ENCODE measurements around the gene RTRAF. TPM values are rescaled to one million over a fixed set of nuclear protein-coding genes. Genes with fewer than 3 reads are reported as not detected.

Gene RTRAF
- total RNA-seq, 4 donors from 2014 or later, result 72.2 to 109 (median 84.7) TPM

DNA sequence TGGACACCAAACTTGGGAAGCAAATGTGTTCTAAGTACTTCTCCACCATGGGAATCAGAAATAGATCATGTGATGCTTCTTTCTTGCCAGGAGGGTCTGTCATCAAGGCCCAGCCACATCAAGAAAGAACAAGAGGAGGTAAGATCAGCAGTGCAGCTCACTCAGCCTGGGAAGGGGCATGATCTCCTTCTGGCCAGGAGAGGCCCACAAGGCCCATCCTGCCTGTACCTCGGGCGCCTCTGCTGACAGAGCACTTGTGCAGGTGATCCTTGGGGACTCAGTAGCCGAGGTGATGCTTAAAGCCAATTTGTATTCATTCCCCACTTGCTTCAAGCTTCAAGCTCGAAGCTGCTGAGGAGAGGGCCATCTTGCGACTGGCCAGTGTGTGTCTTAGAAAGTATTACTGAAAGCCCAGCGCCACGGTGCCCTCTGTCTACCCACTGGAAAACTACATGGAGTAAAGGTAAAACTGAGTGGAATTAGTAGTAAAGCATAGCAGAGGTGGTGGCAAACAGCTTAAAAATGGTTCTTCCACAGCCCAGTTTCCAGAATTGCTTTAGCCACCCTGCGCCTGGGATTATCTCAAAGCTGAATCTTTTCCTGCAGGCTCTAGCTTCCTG lies 26.2 kb downstream of the RTRAF start:
- Histone ChIP-seq H3K36me3 (peaks cover 0 to 86% of the 10 kb centered on the region in 2 donors), H3K9me3 (no peaks in the 10 kb centered on the region), H3K4me1 (peaks cover 0 to 51% (median 7%) of the 10 kb centered on the region in 3 donors), H3K27me3 (no peaks in the 10 kb centered on the region), H3K4me3 (no peak overlapping the region), H3K27ac (peak overlapping the region in 1 of 4 donors; percentile 0)
- TF ChIP-seq, protein P1, sequence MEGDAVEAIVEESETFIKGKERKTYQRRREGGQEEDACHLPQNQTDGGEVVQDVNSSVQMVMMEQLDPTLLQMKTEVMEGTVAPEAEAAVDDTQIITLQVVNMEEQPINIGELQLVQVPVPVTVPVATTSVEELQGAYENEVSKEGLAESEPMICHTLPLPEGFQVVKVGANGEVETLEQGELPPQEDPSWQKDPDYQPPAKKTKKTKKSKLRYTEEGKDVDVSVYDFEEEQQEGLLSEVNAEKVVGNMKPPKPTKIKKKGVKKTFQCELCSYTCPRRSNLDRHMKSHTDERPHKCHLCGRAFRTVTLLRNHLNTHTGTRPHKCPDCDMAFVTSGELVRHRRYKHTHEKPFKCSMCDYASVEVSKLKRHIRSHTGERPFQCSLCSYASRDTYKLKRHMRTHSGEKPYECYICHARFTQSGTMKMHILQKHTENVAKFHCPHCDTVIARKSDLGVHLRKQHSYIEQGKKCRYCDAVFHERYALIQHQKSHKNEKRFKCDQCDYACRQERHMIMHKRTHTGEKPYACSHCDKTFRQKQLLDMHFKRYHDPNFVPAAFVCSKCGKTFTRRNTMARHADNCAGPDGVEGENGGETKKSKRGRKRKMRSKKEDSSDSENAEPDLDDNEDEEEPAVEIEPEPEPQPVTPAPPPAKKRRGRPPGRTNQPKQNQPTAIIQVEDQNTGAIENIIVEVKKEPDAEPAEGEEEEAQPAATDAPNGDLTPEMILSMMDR (IDR thresholded peaks at IDR 0.05), result peak; percentile 10 to 54 (median 24)
- TF ChIP-seq EP300 (IDR thresholded peaks at IDR 0.05), result no peak
- no peak for ATAC-seq
- 67 to 80% methylated on average over 1 to 4 of the region's 8 CpGs for WGBS, 2 donors (ENCODE audit: low coverage in 1 of 2)

DNA sequence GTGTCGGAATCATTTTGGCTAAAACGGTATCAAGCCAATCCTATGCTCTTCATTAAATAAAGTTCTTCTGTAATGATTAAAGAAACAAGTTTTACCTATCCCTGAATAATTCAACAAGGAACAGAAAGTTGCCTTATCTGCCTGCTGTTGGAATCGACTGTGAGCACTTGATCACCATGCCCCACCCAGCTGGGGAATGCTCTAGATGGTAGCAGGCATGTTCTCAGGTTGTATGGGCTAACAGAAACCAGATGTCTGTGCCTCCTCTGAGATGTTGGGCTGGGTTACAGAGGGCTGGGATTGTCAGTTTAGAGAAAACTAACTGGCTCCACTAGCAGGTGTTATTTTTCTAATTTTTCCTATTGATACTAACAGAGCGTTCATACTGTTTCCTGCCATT lies 28.9 kb downstream of the RTRAF start:
- ATAC-seq, result no peak
- WGBS, 2 donors (ENCODE audit: low coverage in 1 of 2), result 73 to 91% methylated on average over 4 of the region's 4 CpGs
- Histone ChIP-seq H3K4me3 (no peak overlapping the region), H3K9me3 (no peaks in the 10 kb centered on the region), H3K27ac (no peak overlapping the region), H3K4me1 (peaks cover 0 to 60% (median 0%) of the 10 kb centered on the region in 3 donors), H3K27me3 (no peaks in the 10 kb centered on the region), H3K36me3 (peaks cover 0 to 69% of the 10 kb centered on the region in 2 donors)
- TF ChIP-seq EP300 (IDR thresholded peaks at IDR 0.05), result no peak
- TF ChIP-seq POLR2A (IDR thresholded peaks at IDR 0.05), result no peak
- TF ChIP-seq, protein P1 (IDR thresholded peaks at IDR 0.05), result no peak
- no peak for TF ChIP-seq POLR2AphosphoS5 (IDR thresholded peaks at IDR 0.05)

GRCh38 chr14:52018970-52019369 lies 29.6 kb downstream of the RTRAF start:
- ATAC-seq, result no peak
- WGBS, 2 donors (ENCODE audit: low coverage in 1 of 2), result 44% methylated on average over 2 of the region's 8 CpGs; no CpG with 5 or more reads in 1 of the 2 donors

GRCh38 chr14:52020161-52020714 lies 30.9 kb downstream of the RTRAF start:
- peaks cover 0 to 58% of the 10 kb centered on the region in 2 donors for H3K36me3 ChIP-seq
- H3K27ac ChIP-seq, result peak overlapping the region in 1 of 4 donors; percentile 13
- no peaks in the 10 kb centered on the region for H3K9me3 ChIP-seq
- ATAC-seq, result no peak
- TF ChIP-seq POLR2AphosphoS5 (IDR thresholded peaks at IDR 0.05) (no peak), EP300 (IDR thresholded peaks at IDR 0.05) (no peak), POLR2A (IDR thresholded peaks at IDR 0.05) (no peak)
- TF ChIP-seq, protein P1 (IDR thresholded peaks at IDR 0.05), result no peak
- no peaks in the 10 kb centered on the region for H3K27me3 ChIP-seq
- H3K4me1 ChIP-seq, result peaks cover 0 to 59% (median 6%) of the 10 kb centered on the region in 3 donors
- WGBS, 2 donors (ENCODE audit: low coverage in 1 of 2), result 67 to 72% methylated on average over 4 to 5 of the region's 5 CpGs
- H3K4me3 ChIP-seq, result no peak overlapping the region

More at GRCh38 chr14:52018970-52019369, 29.6 kb downstream of the RTRAF start:
- Histone ChIP-seq H3K27me3 (no peaks in the 10 kb centered on the region), H3K27ac (no peak overlapping the region), H3K4me1 (peaks cover 0 to 60% (median 6%) of the 10 kb centered on the region in 3 donors), H3K36me3 (peaks cover 0 to 62% of the 10 kb centered on the region in 2 donors), H3K4me3 (no peak overlapping the region), H3K9me3 (no peaks in the 10 kb centered on the region)
- TF ChIP-seq POLR2A (IDR thresholded peaks at IDR 0.05) (no peak), EP300 (IDR thresholded peaks at IDR 0.05) (no peak), POLR2AphosphoS5 (IDR thresholded peaks at IDR 0.05) (no peak)
- TF ChIP-seq, protein P1 (IDR thresholded peaks at IDR 0.05), result no peak

Measured in gastroesophageal sphincter (tissue), 4 donors.